K562 (cell line): ENCODE results near the gene CTIF. TPM values are rescaled to one million over a fixed set of nuclear protein-coding genes. Genes with fewer than 3 reads are reported as not detected.

Source experiments
- ATAC-seq: fragments of 200-7000 bp; cut with Tn5 transposase; 3 replicates; pipeline ENCODE4 v1.9.1; 2020; ENCODE audit warnings: moderate library complexity
- BruUV-seq: library from RNA; stranded (reverse); fragments of 400-500 nt; replicated peaks from 2 replicates; lab custom pipeline; 2021; lab: Mats Ljungman, UMichigan
- CTCF ChIA-PET: fragments of 300-600 bp; formaldehyde crosslinking; extraction: SDS; loops from one replicate; lab custom pipeline; 2021; ENCODE audit warnings: low intra/inter-chr PET ratio; lab: Yijun Ruan, JAX
- POLR2A ChIA-PET: fragments of 300-600, 350-650 bp; sonication (Branson Sonifier 250); formaldehyde crosslinking; extraction: SDS; loops from one replicate; lab custom pipeline; 2021; ENCODE audit warnings: antibody characterized with exemption, inconsistent platforms; lab: Yijun Ruan, JAX
- DNase-seq, 4 experiments: peaks; one replicate each; pipeline versions ENCODE4 v3.0.0 to v3.0.0-alpha.2; 2011 to 2018; ENCODE audit warnings: low spot score in 3 of 4, mixed read lengths in 3 of 4; ENCODE audit errors: extremely low read depth in 1 of 4
- FAIRE-seq: peaks from 2 replicates; lab custom pipeline; 2011; peaks lifted over from hg19 to GRCh38; lab: Jason Lieb, UNC
- H2AFZ ChIP-seq: 2 replicates; pipeline ENCODE4 v1.6.0; 2011; ENCODE audit warnings: low read depth, low read length, control low read depth, inconsistent platforms
- H3K27ac ChIP-seq: fragments of 200-600 bp; 3 replicates; pipeline ENCODE4 v1.8.0; 2011; ENCODE audit warnings: low read depth, mild to moderate bottlenecking, control low read depth, inconsistent platforms, low read length, moderate library complexity, mixed read lengths; ENCODE audit errors: extremely low read depth
- H3K27me3 ChIP-seq, 2 experiments: fragments of 300-600 bp in 1 of 2; 2 replicates in 1 of 2; 3 replicates in 1 of 2; pipeline versions ENCODE4 v1.6.0 to v1.8.0; 2011; ENCODE audit warnings: inconsistent platforms in 2 of 2, low read length in 2 of 2, mild to moderate bottlenecking in 1 of 2, mixed read lengths in 1 of 2, moderate library complexity in 1 of 2; ENCODE audit not compliant: control insufficient read depth in 2 of 2, insufficient read depth in 2 of 2
- H3K36me3 ChIP-seq: fragments of 300-600 bp; 3 replicates; pipeline ENCODE4 v1.8.0; 2011; ENCODE audit warnings: mild to moderate bottlenecking, low read length, inconsistent platforms; ENCODE audit not compliant: control insufficient read depth, insufficient read depth
- H3K4me1 ChIP-seq, 2 experiments: fragments of 200-600 bp in 1 of 2; replicated peaks in 1 of 2; 2 replicates in 1 of 2; 3 replicates in 1 of 2; pipeline versions ENCODE4 v1.5.1 to v1.8.0; 2011; ENCODE audit warnings: inconsistent platforms in 2 of 2, low read length in 2 of 2, mild to moderate bottlenecking in 1 of 2, mixed read lengths in 1 of 2, moderate library complexity in 1 of 2; ENCODE audit not compliant: control insufficient read depth in 2 of 2, insufficient read depth in 2 of 2
- H3K4me2 ChIP-seq: 2 replicates; pipeline ENCODE4 v1.6.1; 2011; ENCODE audit warnings: low read length, control low read depth, inconsistent platforms, mixed read lengths; ENCODE audit not compliant: insufficient read depth
- H3K4me3 ChIP-seq: fragments of 200-600 bp; sonication (generic), shearing (Covaris generic); 2 replicates; pipeline ENCODE4 v1.5.1; 2016; ENCODE audit warnings: control low read depth, inconsistent platforms
- H3K79me2 ChIP-seq: fragments of 200-600 bp; 3 replicates; pipeline ENCODE4 v1.8.0; 2011; ENCODE audit warnings: low read length, inconsistent platforms; ENCODE audit not compliant: control insufficient read depth, insufficient read depth
- H3K9ac ChIP-seq, 2 experiments: 2 replicates each; pipeline versions ENCODE4 v1.6.0 to v1.6.1; 2011; ENCODE audit warnings: low read depth in 2 of 2, low read length in 2 of 2, control low read depth in 1 of 2, inconsistent platforms in 1 of 2, mild to moderate bottlenecking in 1 of 2, mixed read lengths in 1 of 2; ENCODE audit not compliant: insufficient read depth in 1 of 2
- H3K9me1 ChIP-seq: one replicate; pipeline ENCODE4 v1.6.0; 2011; ENCODE audit warnings: inconsistent platforms, mild to moderate bottlenecking, low read length, moderate library complexity; ENCODE audit not compliant: control insufficient read depth, insufficient read depth
- H3K9me3 ChIP-seq: replicated peaks from 2 replicates; pipeline ENCODE4 v1.5.1; 2011; ENCODE audit warnings: low read depth, low read length, inconsistent platforms; ENCODE audit not compliant: control insufficient read depth, insufficient read depth
- H4K20me1 ChIP-seq: replicated peaks from 2 replicates; pipeline ENCODE4 v1.6.1; 2011; ENCODE audit warnings: low read length, inconsistent platforms, mixed read lengths; ENCODE audit not compliant: control insufficient read depth, insufficient read depth
- JUND ChIP-seq, 2 experiments: IDR thresholded peaks; 2 replicates in 1 of 2; 3 replicates in 1 of 2; pipeline ENCODE4 v1.6.1; 2011; ENCODE audit warnings: borderline replicate concordance in 2 of 2, low read depth in 2 of 2, low read length in 2 of 2, improper control_type of control experiment in 1 of 2, missing biosample characterization in 1 of 2, missing genetic modification characterization in 1 of 2, missing genetic modification reagents in 1 of 2
- RAD21 ChIP-seq, 2 experiments: fragments of 250-450 bp in 1 of 2; fragments of 450-650 bp in 1 of 2; sonication (Bioruptor Pico) in 1 of 2; formaldehyde crosslinking in 1 of 2; IDR thresholded peaks in 1 of 2; conservative IDR thresholded peaks in 1 of 2; 2 replicates each; pipeline versions ENCODE4 v1.4.0 to v1.8.0; 2020 to 2022; ENCODE audit warnings: mild to moderate bottlenecking in 2 of 2, moderate library complexity in 1 of 2
- RBM17 ChIP-seq: fragments of 200-400 bp; formaldehyde crosslinking; IDR thresholded peaks from 2 replicates; pipeline ENCODE4 v1.6.1; 2017; ENCODE audit warnings: low read depth, mild to moderate bottlenecking, low read length, borderline replicate concordance
- ZNF408 ChIP-seq: fragments of 250-450 bp; sonication (Bioruptor Pico); IDR thresholded peaks from 2 replicates; pipeline ENCODE4 v1.4.0; 2020; ENCODE audit warnings: low read depth, mild to moderate bottlenecking, moderate library complexity
- ZSCAN32 ChIP-seq: fragments of 450-650 bp; formaldehyde crosslinking; IDR thresholded peaks from 2 replicates; pipeline ENCODE4 v1.4.0; 2020; ENCODE audit warnings: mild to moderate bottlenecking, moderate library complexity
- WGBS: fragments of 100-300 bp; shearing (Covaris generic); methylation state at CpG from one replicate; pipeline ENCODE4 v1.1.6; 2016; ENCODE audit warnings: low coverage, mixed read lengths; ENCODE audit not compliant: insufficient coverage; ENCODE audit errors: missing lambda C conversion rate; 5-methylcytosine and 5-hydroxymethylcytosine counted together
- in situ Hi-C: fragments of 300-500 bp; cut with MboI; formaldehyde crosslinking; loops from 4 replicates; pipeline ENCODE4 v1.15.0; 2018; ENCODE audit warnings: inconsistent platforms, mixed read lengths
- intact Hi-C: fragments of 100-400 bp; cut with micrococcal nuclease; formaldehyde crosslinking; loops from 2 replicates; pipeline ENCODE4 v1.14.2; 2022
- polyA plus RNA-seq, 8 experiments: library from polyadenylated mRNA; depleted of rRNA in 4 of 8; stranded (reverse) in 5 of 8; unstranded in 3 of 8; fragments of >200 nt; fragmentation: Nextera tagmentation in 2 of 8; fragmentation: Illumina TruSeq in 1 of 8; extraction: Ambion mirVana in 2 of 8; extraction: Trizol in 1 of 8; gene quantifications; 2 replicates each; pipeline versions ENCODE4 v1.2.1 to v1.2.3, GENCODE V29; 2011 to 2014; ENCODE audit warnings: inconsistent platforms in 1 of 8, missing spikeins in 1 of 8
- total RNA-seq, 7 experiments: library from RNA; depleted of rRNA in 6 of 7; stranded (reverse); fragments of >200 nt in 6 of 7; fragmentation: Illumina TruSeq in 2 of 7; extraction: Trizol in 2 of 7; gene quantifications; 2 replicates each; pipeline versions ENCODE4 v1.2.1 to v1.2.3, GENCODE V29; 2011 to 2021; ENCODE audit warnings: low replicate concordance in 1 of 7
- TF ChIP-seq, protein P1 (sequence below): fragments of 450-650 bp; formaldehyde crosslinking; IDR thresholded peaks from 2 replicates; pipeline ENCODE4 v1.4.0; 2020; ENCODE audit warnings: mild to moderate bottlenecking, moderate library complexity
- TF ChIP-seq, protein P2 (sequence below): fragments of 450-650 bp; conservative IDR thresholded peaks from 2 replicates; pipeline ENCODE4 v1.6.1; 2016; ENCODE audit warnings: missing genetic modification characterization, low read depth, mild to moderate bottlenecking, control low read depth, missing compliant biosample characterization

Gene CTIF
- total and polyA plus RNA-seq, 9 of the 15 experiments (the other 6 are each of a cell fraction or from before 2014, with no cell fraction given), result 0.17 to 11.5 (median 2.2) TPM

DNA sequence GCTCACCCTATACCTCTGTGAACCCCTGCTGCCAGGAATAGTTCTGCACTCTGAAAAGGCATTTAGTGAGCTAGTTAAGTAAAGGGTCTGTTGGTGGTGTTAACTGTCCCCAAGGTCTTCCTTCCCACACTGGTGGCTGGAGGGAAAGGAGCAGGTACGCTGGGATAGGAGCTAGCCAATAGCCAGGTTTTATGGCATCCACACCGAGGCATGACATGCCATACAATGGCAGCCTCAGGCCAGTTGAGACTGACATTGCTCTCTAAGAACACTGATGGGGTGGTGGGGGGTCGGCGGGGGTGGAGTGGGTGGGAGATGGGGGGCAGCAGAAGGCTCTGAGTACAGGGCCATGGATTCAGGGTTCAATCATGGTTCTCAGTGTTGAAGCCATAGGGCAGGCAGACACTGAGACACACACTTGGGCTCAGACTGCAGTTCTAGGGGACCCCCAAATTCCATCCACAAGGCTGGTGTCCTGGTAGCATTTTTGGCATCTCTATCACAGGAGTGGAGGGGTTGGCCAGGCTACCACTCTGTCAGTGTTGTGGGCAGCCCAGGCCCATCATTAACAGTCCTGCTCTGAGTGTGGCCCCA is 136.0 kb downstream of the CTIF start:
- Histone ChIP-seq H3K4me1 (peaks cover 0 to 7% of the 10 kb centered on the region in 2 experiments; a peak in 2 of 5 replicates), H3K36me3 (no peaks in the 10 kb centered on the region), H3K27me3 (no peaks in the 10 kb centered on the region), H3K27ac (no peak overlapping the region), H2AFZ (no peak overlapping the region), H3K9me3 (no peaks in the 10 kb centered on the region), H3K4me3 (no peak overlapping the region), H3K79me2 (no peaks in the 10 kb centered on the region), H3K9me1 (no peaks in the 10 kb centered on the region), H4K20me1 (no peaks in the 10 kb centered on the region), H3K9ac (no peak overlapping the region), H3K4me2 (no peak overlapping the region)
- POLR2A ChIA-PET, result no interaction called here
- no peak for DNase-seq
- FAIRE-seq, result no peak
- peak; percentile 44 for ATAC-seq
- 42% methylated on average over 2 of the region's 4 CpGs for WGBS
- TF ChIP-seq, protein P1, sequence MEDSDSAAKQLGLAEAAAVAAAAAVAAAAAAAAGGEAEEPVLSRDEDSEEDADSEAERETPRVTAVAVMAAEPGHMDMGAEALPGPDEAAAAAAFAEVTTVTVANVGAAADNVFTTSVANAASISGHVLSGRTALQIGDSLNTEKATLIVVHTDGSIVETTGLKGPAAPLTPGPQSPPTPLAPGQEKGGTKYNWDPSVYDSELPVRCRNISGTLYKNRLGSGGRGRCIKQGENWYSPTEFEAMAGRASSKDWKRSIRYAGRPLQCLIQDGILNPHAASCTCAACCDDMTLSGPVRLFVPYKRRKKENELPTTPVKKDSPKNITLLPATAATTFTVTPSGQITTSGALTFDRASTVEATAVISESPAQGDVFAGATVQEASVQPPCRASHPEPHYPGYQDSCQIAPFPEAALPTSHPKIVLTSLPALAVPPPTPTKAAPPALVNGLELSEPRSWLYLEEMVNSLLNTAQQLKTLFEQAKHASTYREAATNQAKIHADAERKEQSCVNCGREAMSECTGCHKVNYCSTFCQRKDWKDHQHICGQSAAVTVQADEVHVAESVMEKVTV (CRISPR knock-in tag), result no peak
- TF ChIP-seq RBM17, result no peak
- TF ChIP-seq, protein P2, sequence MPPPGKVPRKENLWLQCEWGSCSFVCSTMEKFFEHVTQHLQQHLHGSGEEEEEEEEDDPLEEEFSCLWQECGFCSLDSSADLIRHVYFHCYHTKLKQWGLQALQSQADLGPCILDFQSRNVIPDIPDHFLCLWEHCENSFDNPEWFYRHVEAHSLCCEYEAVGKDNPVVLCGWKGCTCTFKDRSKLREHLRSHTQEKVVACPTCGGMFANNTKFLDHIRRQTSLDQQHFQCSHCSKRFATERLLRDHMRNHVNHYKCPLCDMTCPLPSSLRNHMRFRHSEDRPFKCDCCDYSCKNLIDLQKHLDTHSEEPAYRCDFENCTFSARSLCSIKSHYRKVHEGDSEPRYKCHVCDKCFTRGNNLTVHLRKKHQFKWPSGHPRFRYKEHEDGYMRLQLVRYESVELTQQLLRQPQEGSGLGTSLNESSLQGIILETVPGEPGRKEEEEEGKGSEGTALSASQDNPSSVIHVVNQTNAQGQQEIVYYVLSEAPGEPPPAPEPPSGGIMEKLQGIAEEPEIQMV (tag), result no peak
- no peak for TF ChIP-seq JUND (IDR thresholded peaks at IDR 0.05; ENCODE audit: borderline replicate concordance, low read depth, low read length)
- no peak for TF ChIP-seq JUND (tag; IDR thresholded peaks at IDR 0.05; ENCODE audit: borderline replicate concordance, low read depth, low read length)
- no peak for TF ChIP-seq ZSCAN32 (CRISPR knock-in tag)
- no peak for TF ChIP-seq RAD21 (CRISPR knock-in tag; conservative IDR thresholded peaks at IDR 0.05 in 1 of 2, IDR thresholded peaks at IDR 0.05 in 1 of 2)
- no peak for TF ChIP-seq ZNF408
- in situ Hi-C loops (loop anchor here (10.0 to 25.0 kb wide), 4 partner anchors 512 to 1187 kb away; no protein-coding TSS in a partner anchor), intact Hi-C loops (loop anchor here (2.0 to 10.0 kb wide), 5 partner anchors 98 to 740 kb away; no protein-coding TSS in a partner anchor)
- CTCF ChIA-PET, result interaction anchor here (0.6 to 1.9 kb wide), 2 partner anchors 564 to 1184 kb away, joined by 3 to 9 read pairs; no protein-coding TSS in a partner anchor
- no TSS peak for BruUV-seq
